Inflammatory macrophage (primary cell): ENCODE results near the gene ZNF496.
A peak's percentile ranks its signal among the peaks of the same experiment; 100 is the strongest.
"Not testable (repeated sequence)": the region's sequence is repeated elsewhere in the genome, so short reads cannot be mapped to it uniquely, and the experiment has no call there.

Source experiments
- DNase-seq, 2 donors: peaks; one replicate each; pipeline ENCODE4 v3.0.0-alpha.2; 2020 to 2022
- total RNA-seq, 18 experiments: gene quantifications; one replicate each; lab custom pipeline; 2026; ENCODE audit warnings: mixed read lengths in 6 of 18, inconsistent platforms in 2 of 18; lab: John Stamatoyannopoulos, UW

Gene ZNF496
- total RNA-seq = 14.1 to 43.4 (median 23.1) reads per million in 18 experiments

DNA sequence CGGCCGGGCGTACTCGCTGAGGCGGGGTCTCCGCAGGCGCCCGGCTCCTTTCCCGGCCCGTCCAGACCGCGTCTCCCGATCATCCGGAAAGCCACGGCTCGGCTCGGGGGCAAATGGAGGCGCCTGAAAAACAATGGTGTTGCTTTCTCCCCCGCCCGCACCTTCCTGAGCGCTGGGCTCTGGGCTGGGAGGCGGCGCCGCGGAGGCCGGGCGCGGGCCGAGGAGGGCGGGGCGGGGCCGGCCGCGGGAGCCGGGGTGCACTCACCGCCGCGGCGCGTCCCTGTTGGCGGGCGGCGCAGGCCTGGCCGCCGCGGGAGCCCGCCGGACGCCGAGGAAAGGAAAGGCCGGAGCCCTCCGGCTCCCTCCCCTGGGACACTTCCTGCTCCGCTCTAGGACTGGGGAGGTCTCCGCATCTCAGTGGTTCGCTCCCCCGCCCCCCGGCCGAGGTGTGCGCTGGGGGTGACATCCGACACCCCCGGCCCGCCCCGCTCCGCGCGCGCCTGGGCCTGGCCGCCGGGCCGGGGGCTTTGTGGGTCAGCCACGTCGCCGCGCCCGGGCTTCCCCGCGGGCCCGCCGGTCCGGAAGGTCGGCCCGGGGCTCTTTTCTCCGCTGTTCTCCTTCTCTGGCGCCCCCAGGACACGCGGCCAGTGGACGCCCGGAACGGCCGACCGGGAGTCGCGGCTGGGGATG lies at the start of gene ZNF496:
Gene ZNF496, minus strand, starts transcription at position 343 of the 690 bp plus-strand sequence. CDS start 2,289 bp downstream, outside the sequence.
- DNase-seq = peak; percentile 13 to 62

DNA sequence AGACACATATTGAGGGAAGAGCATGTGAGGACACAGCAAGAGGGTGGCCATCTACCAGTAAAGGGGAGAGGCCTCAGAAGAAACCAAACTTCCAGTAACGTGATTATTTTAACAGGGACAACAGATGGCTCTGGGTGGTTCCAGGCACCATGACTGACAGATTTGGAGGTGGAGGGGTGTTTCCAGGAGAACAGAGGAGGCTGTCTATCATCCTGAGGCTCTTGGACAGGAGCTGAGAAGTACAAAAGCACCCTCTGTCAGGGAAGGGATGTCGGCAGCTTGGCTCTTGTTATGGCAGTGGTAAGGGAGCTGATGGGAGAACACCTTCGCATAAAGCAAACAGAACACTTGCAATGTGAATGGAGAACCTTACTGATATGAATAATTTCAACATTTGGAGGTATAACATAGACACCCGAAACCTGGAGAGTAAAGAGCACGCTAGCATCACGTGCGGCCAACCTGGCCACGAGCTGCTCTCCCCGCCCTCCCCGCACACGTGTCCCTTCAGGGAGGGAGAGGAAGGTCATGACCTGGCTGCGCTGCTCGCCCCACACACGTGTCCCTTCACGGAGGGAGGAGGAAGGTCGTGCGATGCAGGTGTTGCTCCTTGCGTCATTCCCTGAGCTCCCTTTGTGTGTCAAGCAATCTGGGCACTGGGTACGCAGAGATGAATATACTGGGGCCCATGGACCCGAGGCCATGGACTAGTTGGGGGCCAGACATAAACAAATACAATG lies 46.8 kb upstream of the ZNF496 start:
- no peak for DNase-seq

DNA sequence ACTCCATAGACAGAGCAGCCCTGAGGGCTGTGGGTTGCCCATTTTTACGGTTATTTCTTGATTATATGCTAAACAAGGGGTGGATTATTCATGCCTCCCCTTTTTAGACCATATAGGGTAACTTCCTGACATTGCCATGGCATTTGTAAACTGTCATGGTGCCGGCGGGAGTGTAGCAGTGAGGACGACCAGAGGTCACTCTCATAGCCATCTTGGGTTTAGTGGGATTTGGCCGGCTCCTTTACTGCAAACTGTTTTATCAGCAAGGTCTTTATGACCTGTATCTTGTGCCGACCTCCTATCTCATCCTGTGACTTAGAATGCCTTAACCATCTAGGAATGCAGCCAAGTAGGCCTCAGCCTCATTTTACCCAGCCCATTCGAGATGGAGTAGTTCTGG lies 46.0 kb upstream of the ZNF496 start:
- DNase-seq = not testable (repeated sequence)

DNA sequence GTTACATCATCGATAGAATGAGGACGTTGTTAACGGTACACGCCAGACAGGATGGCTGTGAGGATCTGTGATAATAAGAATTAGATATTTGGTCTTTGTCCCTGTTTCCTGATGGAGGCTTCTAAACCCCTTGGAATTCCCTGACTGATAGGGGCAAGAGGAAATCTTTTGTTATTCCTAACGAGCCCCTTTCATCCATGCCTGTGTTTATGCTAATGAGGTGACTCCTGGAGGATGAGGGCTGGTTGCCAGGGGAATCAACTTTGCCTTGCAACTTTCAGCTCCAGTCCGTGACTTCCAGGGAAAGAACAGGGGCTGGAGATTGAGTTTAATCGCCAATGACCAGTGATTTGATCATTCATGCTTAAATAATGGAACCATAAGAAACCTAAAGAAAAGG lies 45.0 kb upstream of the ZNF496 start:
- no peak for DNase-seq

DNA sequence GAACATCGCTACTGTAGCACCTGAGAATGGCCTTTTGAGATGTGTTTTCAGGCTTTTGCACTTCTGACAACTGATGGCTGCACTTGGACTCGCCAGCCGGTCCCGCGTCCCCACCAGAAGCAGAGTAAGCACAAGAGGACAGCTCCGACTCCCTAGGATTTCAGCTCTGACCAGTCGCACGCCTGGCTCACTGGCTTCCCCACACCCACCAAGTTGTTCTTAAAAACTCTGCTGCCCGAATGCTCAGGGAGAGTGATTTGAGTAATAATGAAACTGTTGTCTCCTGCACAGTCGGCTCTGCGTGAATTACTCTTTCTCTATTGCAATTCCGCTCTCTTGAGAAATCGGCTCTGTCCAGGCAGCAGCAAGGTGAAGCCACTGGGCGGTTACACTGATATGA lies 44.1 kb upstream of the ZNF496 start:
- DNase-seq = no peak

DNA sequence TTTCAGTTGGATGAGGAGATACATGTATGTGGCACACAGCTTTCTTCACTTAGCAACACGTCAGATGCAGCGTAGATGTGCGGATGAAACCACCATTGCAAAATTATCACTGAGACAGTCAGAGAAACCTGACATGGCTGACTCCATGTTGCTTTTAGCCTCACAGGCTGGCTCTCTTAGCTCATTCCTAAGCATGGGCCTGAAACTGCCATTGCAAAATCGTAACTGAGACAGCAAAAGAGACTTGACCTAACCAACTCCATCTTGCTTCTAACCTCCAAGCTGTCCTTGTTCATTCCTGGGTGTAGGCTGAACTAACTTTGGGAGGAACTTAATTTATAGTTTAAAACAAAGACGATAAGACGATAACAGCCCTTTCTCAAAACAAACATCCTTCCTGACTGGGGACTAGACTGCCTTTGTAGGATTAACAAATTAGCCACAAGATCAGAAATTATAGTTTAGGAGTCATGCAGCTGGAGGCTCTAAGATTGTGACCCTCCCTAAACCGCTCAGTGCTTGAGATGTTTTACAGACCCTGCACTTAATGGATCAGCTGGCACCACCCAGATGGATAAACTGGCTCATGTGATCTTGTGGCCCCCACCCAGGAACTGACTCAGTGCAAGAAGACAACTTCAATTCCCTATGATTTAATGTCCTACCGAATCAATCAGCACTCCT lies 43.1 kb upstream of the ZNF496 start:
- DNase-seq = not testable (repeated sequence)

DNA sequence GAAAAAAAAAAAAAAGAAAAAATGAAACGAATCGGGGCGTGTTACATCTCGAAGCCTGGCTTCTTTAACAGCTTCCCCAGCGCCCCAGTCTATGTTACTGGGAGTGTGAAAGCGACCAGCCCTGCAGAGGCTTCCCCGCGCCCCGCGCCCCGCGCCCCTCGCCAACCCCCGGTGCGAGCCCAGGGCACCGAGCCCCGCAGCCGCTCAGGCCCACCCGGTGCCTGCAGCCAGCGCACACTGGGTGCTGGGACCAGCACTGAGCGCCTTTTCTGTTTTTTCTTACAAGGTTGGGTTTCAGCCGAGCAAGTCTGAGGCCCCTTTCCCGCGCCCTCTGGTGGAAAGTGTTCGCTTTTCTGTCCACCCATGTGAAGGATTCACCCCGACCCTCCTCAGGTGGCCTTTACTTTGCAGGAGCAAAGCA lies 42.1 kb upstream of the ZNF496 start:
- DNase-seq = peak; percentile 50 to 67

DNA sequence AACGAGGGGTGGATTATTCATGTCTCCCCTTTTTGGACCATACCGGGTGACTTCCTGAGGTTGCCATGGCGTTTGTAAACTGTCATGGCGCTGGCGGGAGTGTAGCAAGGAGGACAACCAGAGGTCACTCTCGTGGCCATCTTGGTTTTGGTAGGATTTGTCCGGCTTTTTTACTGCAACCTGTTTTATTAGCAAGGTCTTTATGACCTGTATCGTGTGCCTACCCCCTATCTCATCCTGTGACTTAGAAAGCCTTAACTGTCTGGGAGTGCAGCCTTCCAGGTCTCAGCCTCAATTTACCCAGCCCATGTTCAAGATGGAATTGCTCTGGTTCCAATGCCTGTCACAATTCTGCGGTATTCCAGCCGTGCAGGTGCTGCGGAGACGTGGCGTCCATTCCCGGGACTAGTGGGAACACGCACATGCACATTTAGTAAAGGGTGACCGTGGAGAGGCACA lies 40.2 kb upstream of the ZNF496 start:
- DNase-seq = no peak

DNA sequence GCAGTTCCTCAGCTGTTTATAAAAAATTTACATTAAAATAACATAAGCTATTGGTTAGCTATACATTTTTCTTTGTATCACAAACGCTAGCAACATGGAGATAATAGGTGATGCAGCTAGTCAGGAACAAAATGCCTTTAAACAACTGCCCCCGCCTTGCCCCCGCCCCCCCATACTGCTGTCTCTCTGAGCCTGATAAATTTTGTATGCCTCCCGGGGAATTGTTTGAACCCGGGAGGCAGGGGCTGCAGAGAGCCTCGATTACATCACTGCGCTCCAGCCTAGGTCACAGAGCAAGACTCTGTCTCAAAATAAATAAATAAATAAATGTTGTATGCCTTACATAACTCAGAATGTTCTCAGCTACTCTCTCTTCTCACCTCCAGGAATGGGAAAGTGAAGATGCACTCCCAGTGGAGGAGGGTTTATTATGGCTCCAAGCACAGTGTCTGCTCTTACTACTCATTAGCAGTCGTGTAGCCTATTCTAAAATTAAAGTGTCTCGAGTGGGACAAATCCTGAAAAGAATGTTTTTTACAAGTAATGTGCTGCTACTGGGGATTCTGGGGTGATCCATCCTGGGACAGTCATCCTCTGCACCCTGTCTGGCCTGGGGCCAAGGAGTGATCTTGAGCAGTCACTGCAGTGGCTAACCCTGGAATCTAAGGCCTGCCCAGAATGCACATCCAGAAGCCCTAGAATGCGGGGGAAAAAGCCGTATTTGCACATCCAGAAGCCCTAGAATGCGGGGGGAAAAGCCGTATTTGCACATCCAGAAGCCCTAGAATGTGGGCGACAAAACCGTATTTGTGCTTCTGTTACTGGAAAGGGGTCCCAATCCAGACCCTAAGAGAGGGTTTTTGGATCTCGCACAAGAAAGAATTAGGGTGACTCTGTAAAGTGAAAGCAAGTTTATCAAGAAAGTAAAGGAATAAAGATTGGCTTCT lies 39.4 kb upstream of the ZNF496 start:
- no peak for DNase-seq

DNA sequence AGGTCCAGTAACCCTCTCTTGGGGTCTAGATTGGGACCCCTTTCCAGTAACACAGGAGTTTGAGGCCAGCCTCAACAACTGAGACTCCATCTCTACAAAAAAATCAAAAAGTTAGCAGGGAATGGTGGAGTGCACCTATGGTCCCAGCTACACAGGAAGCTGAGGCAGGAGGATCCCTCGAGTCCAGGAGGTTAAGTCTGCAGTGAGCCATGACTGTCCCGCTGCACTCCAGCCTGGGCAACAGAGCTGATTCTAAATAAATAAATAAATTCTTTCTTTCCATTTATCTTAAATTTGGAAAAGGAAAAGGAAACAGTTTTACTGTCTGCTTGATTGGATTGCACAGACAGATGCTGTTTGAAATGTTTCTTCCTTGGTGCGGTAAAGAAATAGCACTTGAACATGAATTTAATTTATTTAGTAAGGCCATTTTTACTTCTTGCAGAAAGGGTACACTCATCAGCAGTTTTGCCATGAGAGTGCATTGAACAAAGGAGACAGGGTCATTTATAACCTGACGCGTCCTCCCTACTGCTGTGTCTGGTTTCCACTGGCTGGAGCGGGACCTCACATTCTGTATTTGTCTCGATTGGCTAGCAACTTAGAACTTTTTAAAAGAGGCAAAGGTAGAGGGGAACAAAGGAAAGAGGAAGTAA lies 37.0 kb upstream of the ZNF496 start:
- DNase-seq = no peak

DNA sequence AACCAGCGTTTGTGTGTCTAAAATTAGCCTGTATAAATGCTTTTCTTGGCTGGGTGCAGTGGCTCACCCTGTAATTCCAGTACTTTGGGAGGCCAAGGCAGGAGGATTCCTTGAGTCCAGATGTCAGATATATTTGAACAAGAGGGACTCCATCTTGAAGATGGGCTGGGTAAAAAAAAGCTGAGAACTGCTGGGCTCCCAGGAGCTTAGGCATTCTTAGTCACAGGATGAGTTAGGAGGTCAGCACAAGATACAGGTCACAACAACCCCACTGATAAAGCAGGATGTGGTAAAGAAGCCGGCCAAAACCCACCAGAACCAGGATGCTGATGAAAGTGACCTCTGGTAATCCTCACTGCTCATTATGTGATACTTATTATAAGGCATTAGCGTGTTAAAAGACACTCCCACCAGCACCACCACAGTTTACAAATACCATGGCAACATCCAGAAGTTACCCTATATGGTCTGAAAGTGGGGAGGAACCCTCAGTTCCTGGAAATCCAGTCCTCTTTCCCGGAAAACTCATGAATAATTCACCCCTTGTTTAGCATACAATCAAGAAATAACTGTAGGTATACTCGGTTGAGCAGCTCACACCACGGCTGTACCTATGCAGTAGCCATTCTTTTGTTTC lies 36.2 kb upstream of the ZNF496 start:
- DNase-seq = peak; percentile 58 to 76

DNA sequence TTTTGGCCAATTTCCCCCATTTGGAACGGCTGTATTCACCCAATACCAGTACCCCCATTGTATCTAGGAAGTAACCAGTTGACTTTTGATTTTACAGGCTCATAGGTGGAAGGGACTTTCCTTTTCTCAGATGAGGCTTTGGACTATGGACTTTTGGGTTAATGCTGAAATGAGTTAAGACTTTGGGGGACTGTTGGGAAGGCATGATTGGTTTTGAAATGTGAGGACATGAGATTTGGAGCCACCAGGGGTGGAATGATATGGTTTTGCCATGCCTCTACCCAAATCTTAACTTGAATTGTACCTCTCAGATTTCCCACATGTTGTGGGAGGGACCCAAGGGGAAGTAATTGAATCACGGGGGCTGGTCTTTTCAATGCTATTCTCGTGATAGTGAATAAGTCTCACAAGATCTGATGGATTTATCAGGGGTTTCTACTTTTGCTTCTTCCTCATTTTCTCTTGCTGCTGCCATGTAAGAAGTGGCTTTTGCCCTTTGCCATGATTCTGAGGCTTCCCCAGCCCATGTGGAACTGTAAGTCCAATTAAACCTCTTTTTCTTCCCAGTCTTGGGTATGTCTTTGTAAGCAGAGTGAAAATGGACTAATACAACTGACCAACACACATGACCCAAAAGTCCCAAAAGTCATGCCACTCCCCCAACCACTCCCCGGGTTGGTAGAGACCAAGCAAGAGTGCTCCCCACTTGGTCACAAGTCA lies 35.4 kb upstream of the ZNF496 start:
- DNase-seq = peak; percentile 88 to 93

DNA sequence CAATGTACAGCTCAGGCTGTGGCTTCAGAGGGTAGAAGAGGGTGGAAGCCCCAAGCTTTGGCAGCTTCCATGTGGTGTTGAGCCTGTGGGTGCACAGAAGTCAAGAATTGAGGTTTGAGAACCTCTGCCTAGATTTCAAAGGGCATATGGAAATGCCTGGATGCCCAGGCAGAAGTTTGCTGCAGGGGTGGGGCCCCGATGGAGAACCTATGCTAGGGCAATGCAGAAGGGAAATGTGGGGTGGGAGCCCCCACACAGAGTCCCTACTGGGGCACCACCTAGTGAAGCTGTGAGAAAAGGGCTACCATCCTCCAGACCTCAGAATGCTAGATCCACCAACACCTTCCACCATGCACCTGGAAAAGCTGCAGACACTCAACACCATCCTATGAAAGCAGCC lies 34.7 kb upstream of the ZNF496 start:
- not testable (repeated sequence) for DNase-seq

DNA sequence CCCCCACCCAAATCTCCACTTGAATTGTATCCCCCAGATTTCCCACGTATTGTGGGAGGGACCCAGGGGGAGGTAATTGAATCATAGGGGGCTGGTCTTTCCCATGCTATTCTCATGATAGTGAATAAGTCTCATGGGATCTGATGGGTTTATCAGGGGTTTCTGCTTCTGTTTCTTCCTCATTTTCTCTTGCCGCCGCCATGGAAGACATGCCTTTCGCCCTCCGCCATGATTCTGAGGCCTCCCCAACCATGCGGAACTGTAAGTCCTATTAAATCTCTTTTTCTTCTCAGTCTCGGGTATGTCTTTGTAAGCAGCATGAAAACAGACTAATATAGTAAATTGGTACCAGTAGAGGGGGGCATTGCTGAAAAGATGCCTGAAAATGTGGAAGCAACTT lies 33.4 kb upstream of the ZNF496 start:
- no peak for DNase-seq

DNA sequence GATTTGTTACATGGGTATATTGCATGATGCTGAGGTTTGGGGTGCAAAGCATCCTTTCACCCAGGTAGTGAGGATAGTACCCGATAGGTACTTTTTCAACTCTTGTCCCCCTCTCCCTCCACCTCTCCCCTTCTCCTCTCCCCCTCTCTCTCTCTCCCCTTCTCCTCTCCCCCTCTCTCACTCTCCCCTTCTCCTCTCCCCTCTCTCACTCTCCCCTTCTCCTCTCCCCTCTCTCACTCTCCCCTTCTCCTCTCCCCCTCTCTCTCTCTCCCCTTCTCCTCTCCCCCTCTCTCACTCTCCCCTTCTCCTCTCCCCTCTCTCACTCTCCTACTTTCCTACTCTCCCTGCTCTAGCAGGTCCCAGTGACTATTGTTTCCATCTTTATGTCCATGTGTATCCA lies 31.3 kb upstream of the ZNF496 start:
- DNase-seq = not testable (repeated sequence)

DNA sequence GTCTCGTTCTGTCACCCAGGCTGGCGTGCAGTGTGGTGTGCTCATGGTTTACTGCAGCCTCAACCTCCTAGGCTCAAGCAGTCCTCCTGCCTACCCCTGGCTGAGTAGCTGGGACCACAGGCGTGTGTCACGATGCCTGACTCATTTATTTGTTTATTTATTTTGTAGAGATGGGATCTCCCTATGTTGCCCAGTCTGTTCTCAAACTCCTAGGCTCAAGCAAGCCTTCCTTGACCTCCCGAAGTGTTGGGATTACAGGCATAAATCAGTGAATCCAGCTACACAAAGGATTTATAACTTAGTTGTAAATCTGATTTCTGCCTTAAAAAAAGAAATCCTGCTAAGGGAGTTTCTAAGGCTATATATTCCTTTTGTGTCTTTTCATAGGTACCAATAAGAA lies 30.5 kb upstream of the ZNF496 start:
- no peak for DNase-seq

DNA sequence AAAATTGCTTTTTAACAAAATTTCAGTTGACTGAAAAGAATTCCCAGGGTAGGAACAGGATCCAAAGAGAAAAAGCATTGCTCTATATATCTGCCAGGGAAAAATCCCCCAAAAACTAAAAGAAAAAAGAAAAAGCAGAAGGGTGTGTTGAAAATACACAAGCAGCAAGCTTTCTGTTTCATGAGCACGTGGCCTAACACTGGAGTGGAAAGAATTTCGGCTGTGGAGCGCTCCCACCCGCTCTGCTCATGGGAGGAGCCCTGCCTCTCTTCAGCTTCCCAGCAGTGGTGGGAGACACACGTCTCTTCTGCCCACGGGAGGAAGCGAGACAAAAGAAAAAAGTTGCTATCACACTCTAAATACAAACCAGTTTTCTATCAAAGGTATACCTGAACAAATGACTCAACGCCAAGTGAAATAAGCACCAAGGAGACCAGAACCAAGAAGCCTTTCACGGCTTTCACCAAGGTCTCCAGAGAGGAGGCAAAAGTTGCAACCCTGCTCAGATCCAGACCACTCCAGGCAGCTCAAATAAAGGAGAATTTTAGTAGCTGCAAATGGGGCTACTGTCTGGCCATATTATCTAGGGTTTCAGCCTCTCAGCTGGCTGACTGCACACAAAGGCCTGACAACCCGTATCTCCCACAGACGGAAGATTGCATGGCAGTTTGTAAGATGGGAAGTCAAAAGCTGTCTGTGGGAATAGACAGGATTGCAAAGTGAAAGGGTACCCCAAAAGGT lies 29.5 kb upstream of the ZNF496 start:
- DNase-seq = peak; percentile 77 to 90

DNA sequence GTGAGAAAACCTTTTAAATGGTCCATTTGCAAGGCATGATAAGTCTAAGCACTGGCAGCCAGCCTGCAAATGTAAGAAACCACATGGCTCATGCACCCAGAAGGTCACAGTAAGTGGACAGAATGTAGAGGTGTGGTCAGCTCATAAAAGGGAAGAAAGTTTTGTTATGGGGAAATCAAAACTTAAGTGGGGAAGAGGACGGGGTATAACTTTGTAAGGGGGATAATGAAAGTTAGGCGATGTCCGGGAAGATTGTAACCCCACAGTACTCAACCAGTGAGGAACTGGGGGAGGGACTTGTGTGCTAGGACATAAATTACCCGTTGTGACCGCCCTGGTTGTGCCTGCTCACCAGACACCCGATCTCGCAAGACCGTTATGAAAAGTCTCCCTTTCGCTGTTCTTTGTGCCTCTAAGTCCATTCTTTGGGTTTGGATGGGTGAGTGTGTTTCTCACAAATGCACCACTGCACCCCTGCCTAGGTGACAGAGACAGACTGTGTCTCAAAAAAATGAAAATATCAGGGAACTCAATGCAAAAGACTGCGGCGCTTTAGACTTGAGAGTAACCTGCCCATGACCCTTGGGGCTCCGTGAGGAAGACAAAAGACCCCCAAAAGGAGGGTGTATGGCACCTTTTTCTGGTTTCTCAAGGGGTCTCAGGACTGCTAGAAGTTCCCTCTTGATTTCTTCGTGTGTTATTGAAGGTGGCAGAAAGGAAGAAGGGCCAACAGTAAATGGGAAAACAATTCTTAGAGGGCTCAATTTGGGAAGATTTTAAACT lies 28.6 kb upstream of the ZNF496 start:
- DNase-seq = peak; percentile 79 to 87

DNA sequence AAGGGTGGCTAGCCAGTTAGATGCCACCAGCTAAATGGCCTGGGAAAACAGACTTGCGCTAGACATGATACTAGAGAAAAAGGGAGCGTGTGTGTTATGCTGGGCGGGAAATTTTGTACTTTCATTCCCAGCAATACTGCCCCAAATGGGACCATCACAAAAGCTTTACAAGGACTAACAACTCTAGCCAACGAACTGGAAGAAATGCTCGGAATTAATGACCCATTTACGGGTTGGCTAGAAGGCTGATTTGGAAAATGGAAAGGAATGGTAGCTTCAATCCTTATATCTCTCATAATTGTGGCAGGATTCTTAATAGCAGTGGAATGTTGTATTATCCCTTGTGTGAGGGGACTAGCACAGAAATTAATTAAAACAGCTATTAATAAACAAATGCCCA lies 27.9 kb upstream of the ZNF496 start:
- no peak for DNase-seq
